NCI-H526 treated with DMSO at 0.1 percent for 48 hours (cell line): ENCODE measurements around the gene DCN.

Source experiments
- DNase-seq: peaks from one replicate; lab custom pipeline; 2025; lab: John Stamatoyannopoulos, UW

The DCN gene

DNA sequence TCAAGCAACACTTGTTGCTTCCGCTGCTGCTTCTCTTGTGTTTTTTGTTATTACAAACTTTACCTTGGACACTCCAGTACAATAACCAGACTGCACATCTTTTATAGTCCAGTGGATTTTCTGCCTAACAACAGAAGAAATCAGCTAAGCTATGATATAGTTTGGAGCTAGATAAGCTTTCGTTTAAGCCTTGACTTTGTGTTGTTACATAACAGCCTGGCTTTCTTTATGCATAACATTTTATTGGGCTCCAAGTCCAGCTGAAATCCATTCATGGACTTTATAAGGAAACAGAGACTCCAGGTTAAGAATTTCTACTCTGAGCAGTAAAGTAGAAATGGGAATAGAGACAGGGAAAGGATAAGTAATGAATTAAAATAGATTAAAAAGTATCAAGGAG is 3.5 kb upstream of the DCN start:
- DNase-seq = no peak

- DNase-seq = no peak
Measured at GRCh38 chr12:91185421-91185820, 2.8 kb upstream of the DCN start.

DNA sequence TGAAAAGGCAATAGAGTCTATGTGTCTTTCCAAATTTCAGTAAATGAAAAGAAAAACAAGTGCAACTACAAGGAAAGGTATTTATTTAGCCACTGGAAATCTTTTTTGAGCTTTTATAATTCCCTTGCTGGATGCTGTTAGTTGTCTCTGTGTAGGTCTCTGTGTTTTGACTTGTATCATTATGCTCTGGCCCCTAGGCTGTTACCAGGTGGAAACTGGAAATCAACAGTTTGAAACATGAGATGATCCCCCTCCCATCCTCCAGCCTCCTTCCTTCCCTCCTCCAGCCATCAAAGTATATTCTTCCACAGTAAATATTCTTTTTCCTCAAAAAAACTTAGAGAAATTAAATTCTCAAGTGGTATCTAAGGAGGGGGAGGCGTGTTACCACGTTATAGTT is 934 bp upstream of the DCN start:
- DNase-seq = no peak

GRCh38 chr12:91180582-91181395 is 1.8 kb downstream of the DCN start:
- peak; percentile 23 for DNase-seq

GRCh38 chr12:91179966-91180561 is 2.6 kb downstream of the DCN start:
- DNase-seq = no peak

- DNase-seq = no peak
Measured at GRCh38 chr12:91179315-91179714, 3.3 kb downstream of the DCN start.

- no peak for DNase-seq
Measured at GRCh38 chr12:91178781-91179180, 3.8 kb downstream of the DCN start.

GRCh38 chr12:91178139-91178561 is 4.5 kb downstream of the DCN start:
- peak; percentile 34 for DNase-seq

- no peak for DNase-seq
Measured at GRCh38 chr12:91177381-91177780, 5.2 kb downstream of the DCN start.

DNA sequence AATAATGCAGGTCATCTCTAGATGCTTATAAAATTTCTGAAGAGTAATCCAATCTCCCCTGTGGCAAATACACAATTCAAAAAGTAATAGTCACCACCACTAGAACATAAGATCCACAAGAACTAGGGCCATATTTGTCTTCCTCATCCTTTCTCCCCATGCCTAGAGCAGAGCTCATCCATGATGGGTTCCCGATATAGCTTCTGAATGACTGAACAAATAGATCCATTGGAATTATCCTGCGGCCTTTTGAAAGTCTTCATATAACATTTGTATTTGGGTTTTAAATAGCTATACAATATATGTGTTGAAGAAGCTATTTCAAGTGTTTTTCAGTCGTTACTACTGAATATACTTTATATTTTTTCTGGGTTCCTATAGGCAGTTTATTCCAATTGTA is 5.7 kb downstream of the DCN start:
- DNase-seq = no peak

GRCh38 chr12:91176358-91176757 is 6.3 kb downstream of the DCN start:
- no peak for DNase-seq

DNA sequence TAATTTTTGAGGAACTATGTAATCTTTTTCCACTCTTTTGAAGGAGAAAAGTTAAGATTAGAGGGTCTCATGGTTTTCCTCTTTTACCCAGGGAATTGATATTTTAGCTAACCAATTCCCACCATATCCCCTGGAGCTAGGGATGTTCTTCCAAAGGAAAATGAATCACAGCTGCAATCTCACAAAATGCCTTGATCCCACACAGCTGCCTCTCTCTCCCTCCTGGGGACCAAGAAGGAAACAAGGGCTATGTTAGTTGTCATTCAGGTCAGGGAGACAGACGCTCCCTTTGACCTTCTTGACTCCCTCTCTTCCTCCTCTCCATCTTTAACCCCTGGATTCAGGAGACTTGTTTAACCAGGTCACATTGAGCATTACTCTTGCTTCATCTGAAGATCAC is 9.5 kb downstream of the DCN start:
- DNase-seq = no peak

- no peak for DNase-seq
Measured at GRCh38 chr12:91172096-91172495, 10.5 kb downstream of the DCN start.

- no peak for DNase-seq
Measured at GRCh38 chr12:91171476-91171875, 11.1 kb downstream of the DCN start.

GRCh38 chr12:91163116-91163515 is 19.5 kb downstream of the DCN start:
- DNase-seq = no peak

DNA sequence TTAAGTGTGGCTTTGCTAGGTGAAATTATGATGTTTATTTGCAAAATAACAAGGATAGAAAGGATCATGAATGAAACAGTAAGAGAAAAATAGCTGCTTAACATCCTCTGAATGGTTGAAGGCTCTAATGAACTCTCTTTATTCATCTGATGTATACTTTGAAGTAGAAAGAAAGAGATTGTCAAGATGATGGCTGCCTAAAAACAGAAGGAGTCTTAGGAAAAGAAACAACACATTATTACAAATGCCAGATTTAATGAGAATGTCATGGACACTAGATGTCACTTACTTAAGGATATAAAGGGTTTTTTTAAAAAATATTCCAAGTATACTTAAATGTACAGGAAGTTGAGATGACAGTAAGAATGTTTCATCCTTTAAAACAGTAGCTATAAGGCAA is 21.6 kb downstream of the DCN start:
- no peak for DNase-seq

GRCh38 chr12:91155990-91156389 is 26.6 kb downstream of the DCN start:
- no peak for DNase-seq

GRCh38 chr12:91154131-91154530 is 28.5 kb downstream of the DCN start:
- no peak for DNase-seq

DNA sequence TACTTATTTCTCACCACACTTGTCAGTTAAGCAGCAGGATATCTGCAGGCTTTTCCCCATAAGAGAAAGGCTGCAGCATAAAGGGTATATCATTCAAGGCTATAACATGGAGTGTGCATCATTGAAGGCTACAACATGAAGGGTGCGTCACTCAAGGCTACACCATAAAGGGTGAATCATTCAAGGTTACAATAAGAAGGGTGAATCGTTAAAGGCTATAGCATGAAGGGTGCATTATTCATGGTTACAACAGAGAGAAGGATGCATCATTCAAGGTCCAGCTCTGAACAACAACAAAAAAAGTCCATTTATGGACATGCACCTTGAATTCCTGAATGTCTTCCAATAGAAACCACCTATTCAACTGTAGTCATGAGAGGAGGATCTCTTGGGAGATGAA is 38.6 kb downstream of the DCN start:
- DNase-seq = no peak

DNA sequence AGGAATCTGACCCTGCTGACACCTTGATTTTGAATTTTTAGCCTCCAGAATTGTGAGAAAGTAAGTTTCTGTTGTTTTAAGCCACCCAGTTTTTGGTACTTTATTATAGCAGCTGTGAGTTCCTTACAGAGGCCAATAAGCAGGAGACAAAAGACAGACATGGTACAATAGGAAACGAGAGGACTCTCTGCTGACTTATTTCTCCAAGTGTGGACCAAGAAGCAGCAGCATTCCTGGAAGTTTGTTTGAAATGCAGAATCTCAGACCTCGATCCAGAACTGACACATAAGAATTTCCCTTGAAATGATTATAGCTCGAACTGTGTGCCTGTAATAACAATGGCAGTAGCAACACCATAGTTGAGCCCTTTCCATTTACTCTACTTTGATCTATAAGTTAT is 39.4 kb downstream of the DCN start:
- DNase-seq = no peak

GRCh38 chr12:91142221-91142631 is 40.4 kb downstream of the DCN start:
- DNase-seq = no peak

- DNase-seq = no peak
Measured at GRCh38 chr12:91140026-91140931, 42.3 kb downstream of the DCN start.

- no peak for DNase-seq
Measured at GRCh38 chr12:91139286-91139685, 43.3 kb downstream of the DCN start.
